ENCODE data around the gene NBR1. TPM values are rescaled to one million over a fixed set of nuclear protein-coding genes. Genes with fewer than 3 reads are reported as not detected.

The NBR1 gene
- total RNA-seq, 1 donor from 2014 or later: 58.9 TPM

GRCh38 chr17:43216762-43217613 lies 46.0 kb downstream of the NBR1 start:
- no peak for TF ChIP-seq CTCF (IDR thresholded peaks at IDR 0.05)
- no peak for TF ChIP-seq POLR2A (IDR thresholded peaks at IDR 0.05)
- no peak for TF ChIP-seq POLR2AphosphoS5 (IDR thresholded peaks at IDR 0.05; ENCODE audit: insufficient read depth in 1 of 2, low read depth in 1 of 2)
- Histone ChIP-seq H3K36me3 (peaks cover 0 to 4% of the 10 kb centered on the region in 2 donors), H3K27me3 (no peaks in the 10 kb centered on the region), H3K9me3 (no peaks in the 10 kb centered on the region), H3K4me1 (peaks cover 17% of the 10 kb centered on the region), H3K4me3 (no peak overlapping the region), H3K27ac (no peak overlapping the region)
- intact Hi-C loops (cut with DNase I): loop anchor here (10.0 kb wide), 1 partner anchor 118 kb away; no protein-coding TSS in a partner anchor
- DNase-seq (ENCODE audit: extremely low spot score in 2 of 2): no peak

- DNase-seq (ENCODE audit: extremely low spot score in 2 of 2): no peak
- intact Hi-C loops (cut with DNase I): loop anchor here (10.0 kb wide), 1 partner anchor 117 kb away; no protein-coding TSS in a partner anchor
- peaks cover 0 to 4% of the 10 kb centered on the region in 2 donors for H3K36me3 ChIP-seq
- TF ChIP-seq CTCF (IDR thresholded peaks at IDR 0.05): no peak
- TF ChIP-seq POLR2AphosphoS5 (IDR thresholded peaks at IDR 0.05; ENCODE audit: insufficient read depth in 1 of 2, low read depth in 1 of 2): no peak
- no peak for TF ChIP-seq POLR2A (IDR thresholded peaks at IDR 0.05)
- H3K27me3 ChIP-seq: no peaks in the 10 kb centered on the region
- H3K4me3 ChIP-seq: no peak overlapping the region
- peaks cover 11% of the 10 kb centered on the region for H3K4me1 ChIP-seq
- no peak overlapping the region for H3K27ac ChIP-seq
- no peaks in the 10 kb centered on the region for H3K9me3 ChIP-seq
Measured at GRCh38 chr17:43217614-43218087, 46.6 kb downstream of the NBR1 start.

DNA sequence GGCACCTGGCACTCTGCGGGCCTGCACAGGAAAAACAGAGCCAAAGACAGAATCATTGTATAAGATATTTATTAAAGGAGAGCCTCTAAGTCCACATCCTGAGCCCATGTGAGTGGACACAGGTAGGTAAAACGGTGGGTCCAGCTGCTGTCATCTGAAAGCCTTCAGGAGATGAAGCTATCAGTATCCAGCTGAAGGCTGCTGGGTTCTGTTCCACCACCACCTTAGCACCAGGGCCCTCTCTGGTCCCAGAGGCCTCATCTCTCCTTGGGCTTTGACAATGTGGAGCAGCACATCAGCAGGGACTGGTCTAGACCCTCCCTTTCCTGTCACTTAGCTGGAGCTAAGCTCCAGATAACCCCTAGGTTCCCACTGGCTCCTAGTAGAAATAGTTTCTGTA lies 48.0 kb downstream of the NBR1 start:
- H3K4me1 ChIP-seq: no peaks in the 10 kb centered on the region
- H3K27ac ChIP-seq: no peak overlapping the region
- no peak for TF ChIP-seq CTCF (IDR thresholded peaks at IDR 0.05)
- TF ChIP-seq POLR2AphosphoS5 (IDR thresholded peaks at IDR 0.05; ENCODE audit: insufficient read depth in 1 of 2, low read depth in 1 of 2): no peak
- intact Hi-C loops (cut with DNase I): loop anchor here (10.0 kb wide), 1 partner anchor 116 kb away; no protein-coding TSS in a partner anchor
- H3K4me3 ChIP-seq: no peak overlapping the region
- H3K9me3 ChIP-seq: no peaks in the 10 kb centered on the region
- DNase-seq (ENCODE audit: extremely low spot score in 2 of 2): no peak
- no peaks in the 10 kb centered on the region for H3K27me3 ChIP-seq
- peaks cover 0 to 4% of the 10 kb centered on the region in 2 donors for H3K36me3 ChIP-seq

- intact Hi-C loops (cut with DNase I): loop anchor here (10.0 kb wide), 1 partner anchor 115 kb away; no protein-coding TSS in a partner anchor
- TF ChIP-seq POLR2AphosphoS5 (IDR thresholded peaks at IDR 0.05; ENCODE audit: insufficient read depth in 1 of 2, low read depth in 1 of 2) (no peak), POLR2A (IDR thresholded peaks at IDR 0.05) (no peak), CTCF (IDR thresholded peaks at IDR 0.05) (no peak)
- no peaks in the 10 kb centered on the region for H3K4me1 ChIP-seq
Measured at GRCh38 chr17:43219746-43220380, 48.8 kb downstream of the NBR1 start.

More at GRCh38 chr17:43219746-43220380, 48.8 kb downstream of the NBR1 start:
- peaks cover 0 to 8% of the 10 kb centered on the region in 2 donors for H3K36me3 ChIP-seq
- DNase-seq (ENCODE audit: extremely low spot score in 2 of 2): no peak
- H3K27me3 ChIP-seq: no peaks in the 10 kb centered on the region
- H3K27ac ChIP-seq: no peak overlapping the region
- no peaks in the 10 kb centered on the region for H3K9me3 ChIP-seq
- H3K4me3 ChIP-seq: no peak overlapping the region

Measured in vagina (tissue), 2 donors.